HG03565 (cell line): ENCODE measurements around the gene TDRD1.

Experiments used
- ATAC-seq: cut with Tn5 transposase; IDR thresholded peaks from one replicate; pipeline ENCODE4 v1.9.1; 2021; ENCODE audit warnings: mild to moderate bottlenecking, moderate library complexity; ENCODE audit not compliant: unreplicated experiment

TDRD1 gene

GRCh38 chr10:114175667-114176066 is 3.5 kb upstream of the TDRD1 start:
- ATAC-seq: no peak

GRCh38 chr10:114176511-114176910 is 2.6 kb upstream of the TDRD1 start:
- no peak for ATAC-seq

DNA sequence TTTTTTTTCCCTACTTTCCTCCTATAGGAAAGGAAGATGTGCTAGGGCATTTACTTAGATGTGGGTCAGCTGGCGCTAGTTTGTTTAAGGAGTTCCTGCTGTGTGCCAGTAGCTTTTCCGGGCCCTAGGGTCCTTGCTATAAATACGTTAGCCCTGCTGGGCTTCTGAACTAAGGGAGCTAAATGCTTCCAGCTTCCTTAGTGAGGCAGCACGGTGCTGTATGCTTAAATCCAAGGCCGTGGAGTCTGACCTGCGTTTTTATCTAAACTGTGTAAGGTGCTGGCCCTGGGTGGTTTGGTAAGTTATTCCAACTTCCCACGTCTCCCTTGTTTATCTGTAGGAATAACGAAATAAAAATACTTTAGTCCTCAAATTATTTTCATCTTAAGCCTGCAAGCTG is 594 bp downstream of the TDRD1 start:
- ATAC-seq: no peak

- no peak for ATAC-seq
Measured at GRCh38 chr10:114180937-114181336, 1.8 kb downstream of the TDRD1 start.

DNA sequence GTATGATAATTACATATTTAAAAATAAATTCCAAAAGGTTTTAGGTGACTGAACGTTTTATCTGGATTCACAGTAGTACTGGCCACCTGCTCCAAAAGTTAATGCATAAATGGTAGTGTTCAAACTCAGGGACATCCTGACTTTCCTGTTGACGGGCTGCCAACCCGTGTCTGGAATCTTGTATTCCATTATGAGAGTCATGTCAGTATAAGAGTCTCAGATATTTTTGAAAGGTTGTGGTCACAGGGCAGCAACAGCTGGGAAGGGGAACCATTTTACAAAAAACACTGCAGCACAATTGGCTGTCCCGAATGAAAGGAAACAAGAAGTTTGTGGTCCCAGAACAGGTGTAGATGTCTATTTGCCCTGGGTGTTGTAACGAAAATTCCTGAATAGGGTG is 2.8 kb downstream of the TDRD1 start:
- ATAC-seq: no peak

- no peak for ATAC-seq
Measured at GRCh38 chr10:114183563-114183962, 4.4 kb downstream of the TDRD1 start.

GRCh38 chr10:114184276-114184675 is 5.1 kb downstream of the TDRD1 start:
- ATAC-seq: no peak

DNA sequence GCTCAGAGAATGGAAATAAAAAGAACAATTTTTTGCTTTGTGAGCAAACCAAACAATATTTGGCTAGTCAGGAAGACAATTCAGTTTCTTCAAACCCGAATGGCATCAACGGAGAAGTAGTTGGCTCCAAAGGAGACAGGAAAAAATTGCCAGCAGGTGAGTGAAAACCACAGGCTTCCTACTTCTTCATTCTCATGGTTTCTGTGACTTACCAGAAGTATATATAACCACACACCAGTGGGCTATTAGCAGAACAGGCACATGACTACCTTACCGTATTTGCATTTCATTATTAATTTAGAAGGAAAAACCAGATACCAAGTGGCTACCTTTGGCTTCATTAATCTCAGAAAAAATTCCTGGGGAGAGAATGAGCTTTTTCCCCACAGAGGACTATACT is 8.8 kb downstream of the TDRD1 start:
- ATAC-seq: no peak

- ATAC-seq: no peak
Measured at GRCh38 chr10:114188900-114189299, 9.7 kb downstream of the TDRD1 start.

DNA sequence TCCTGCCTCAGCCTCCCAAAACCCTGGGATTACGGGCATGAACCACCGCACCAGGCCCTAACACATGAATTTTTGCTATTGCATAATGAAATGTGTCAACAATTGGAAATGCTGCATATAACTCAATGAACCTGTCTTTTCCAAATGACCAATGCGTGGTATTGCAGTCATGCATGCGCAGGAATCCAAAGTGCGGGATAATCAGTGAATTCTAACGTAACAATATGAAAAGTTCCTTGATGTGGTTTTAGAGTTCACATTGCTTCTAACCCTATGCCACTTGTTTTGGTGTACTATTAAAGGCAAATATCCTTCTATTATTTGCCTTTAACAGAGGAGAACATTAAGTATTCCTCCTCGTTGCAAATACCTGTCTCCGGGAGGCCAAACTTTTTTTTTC is 10.5 kb downstream of the TDRD1 start:
- ATAC-seq: no peak

DNA sequence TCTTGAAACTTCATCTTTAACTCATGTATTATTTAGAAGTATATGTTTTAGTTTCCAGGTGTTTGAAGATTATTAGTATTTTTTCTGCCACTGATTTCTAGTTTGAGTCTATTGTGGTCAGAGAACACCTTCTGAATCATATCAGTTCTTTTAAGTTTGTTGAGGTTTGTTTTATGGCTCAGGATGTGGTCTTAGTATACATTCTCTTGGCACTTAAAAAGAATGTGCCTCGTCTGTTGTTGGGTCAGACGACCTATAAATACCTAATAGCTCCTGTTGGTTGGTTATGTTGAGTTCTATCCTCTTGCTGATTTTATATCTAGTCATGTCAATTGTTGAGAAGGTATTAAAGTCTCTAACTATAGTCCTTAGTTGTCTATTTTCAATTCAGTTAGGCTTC is 15.9 kb downstream of the TDRD1 start:
- peak; percentile 96 for ATAC-seq

DNA sequence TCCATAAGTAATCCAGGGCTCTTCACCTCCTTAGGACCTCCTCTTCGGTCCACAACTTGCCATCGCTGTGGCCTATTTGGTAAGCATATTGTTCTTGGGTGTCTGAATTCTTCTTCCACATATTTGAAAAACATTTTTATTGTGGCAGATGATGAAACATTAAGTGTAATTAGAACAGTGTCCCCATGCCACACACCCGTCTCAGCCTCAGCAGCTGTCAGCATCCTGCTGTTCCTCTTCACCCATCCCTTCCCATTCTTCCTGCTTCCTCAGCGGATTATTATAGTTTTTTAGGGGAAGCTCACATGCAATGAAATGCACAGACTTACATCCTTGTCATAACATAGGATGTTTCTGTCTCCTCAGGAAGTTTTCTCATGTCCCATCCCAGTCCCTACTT is 20.1 kb downstream of the TDRD1 start:
- ATAC-seq: no peak

DNA sequence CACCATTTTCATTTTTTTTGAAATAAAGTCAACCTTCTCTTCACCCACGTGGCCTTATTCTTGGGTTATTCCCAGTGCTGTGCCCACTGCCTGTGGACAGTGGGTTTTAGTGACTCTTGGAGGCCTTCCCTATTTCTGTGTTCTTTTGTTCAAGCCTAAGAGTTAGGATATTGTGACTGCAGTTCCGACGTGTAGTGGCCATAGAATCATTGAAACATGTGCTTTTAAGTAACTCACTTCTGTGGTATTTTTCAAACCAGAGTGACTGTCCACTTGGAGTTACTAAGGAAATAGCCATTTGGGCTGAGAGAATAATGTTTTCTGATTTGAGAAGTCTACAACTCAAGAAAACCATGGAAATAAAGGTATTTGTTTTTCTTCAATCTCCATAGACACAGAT is 23.7 kb downstream of the TDRD1 start:
- ATAC-seq: no peak

DNA sequence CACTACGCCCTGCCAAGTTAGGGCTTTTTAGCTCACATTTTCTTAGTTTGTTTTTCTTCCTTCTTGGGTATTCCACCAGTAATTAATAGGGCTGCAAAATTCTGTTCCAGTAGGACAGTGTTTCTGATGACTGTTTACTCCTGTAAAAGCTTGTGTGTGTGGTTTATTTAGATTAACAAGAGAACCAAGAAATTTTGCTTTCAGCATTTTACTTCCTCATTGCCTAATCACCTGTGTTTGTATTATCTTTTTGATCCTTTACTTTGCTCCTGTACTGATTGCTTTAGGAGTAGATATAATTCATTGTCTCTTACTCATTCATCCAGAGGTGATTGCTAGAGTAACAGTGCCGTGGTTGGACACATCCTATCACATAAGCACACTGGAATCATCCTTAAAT is 27.7 kb downstream of the TDRD1 start:
- ATAC-seq: no peak

DNA sequence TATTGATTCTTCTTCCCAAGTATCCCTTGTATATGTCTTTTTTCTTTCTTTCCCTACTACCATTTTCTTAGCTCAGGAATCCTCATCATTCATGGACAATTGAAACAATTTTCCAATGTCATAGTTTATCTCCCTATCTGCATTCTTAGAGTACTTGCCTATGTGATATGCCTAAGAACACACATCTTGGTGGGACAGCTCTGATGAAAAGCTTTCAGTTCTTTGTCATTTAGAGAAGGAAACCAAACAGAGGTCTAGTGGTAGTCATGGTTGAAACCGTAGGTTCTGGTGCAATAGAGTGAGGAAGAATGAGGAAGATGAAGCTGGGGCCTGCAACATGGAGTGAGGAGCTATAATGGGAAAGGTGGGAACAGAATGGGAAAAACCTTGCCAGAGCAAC is 28.2 kb downstream of the TDRD1 start:
- ATAC-seq: no peak

- no peak for ATAC-seq
Measured at GRCh38 chr10:114208351-114208750, 29.2 kb downstream of the TDRD1 start.

- no peak for ATAC-seq
Measured at GRCh38 chr10:114212153-114212552, 33.0 kb downstream of the TDRD1 start.

- ATAC-seq: no peak
Measured at GRCh38 chr10:114215033-114215432, 35.9 kb downstream of the TDRD1 start.

GRCh38 chr10:114220281-114220680 is 41.1 kb downstream of the TDRD1 start:
- no peak for ATAC-seq

DNA sequence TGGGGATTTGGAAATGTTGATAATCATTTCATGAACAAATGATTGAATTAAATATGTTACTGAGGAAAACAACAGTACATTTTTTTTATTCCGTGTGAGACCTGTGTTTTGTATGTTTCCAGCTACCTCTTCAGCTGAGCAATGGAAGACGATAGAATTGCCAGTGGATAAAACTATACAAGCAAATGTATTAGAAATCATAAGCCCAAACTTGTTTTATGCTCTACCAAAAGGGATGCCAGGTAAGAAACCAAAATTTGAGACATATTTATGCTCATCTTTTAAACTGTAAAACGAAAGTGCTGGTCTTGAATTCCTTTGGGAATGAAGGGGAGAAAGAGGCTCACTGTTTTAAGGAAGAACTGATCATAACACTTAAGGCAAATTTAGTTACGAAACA is 42.1 kb downstream of the TDRD1 start:
- no peak for ATAC-seq

- no peak for ATAC-seq
Measured at GRCh38 chr10:114223066-114223465, 43.9 kb downstream of the TDRD1 start.

- no peak for ATAC-seq
Measured at GRCh38 chr10:114228156-114228555, 49.0 kb downstream of the TDRD1 start.

- no peak for ATAC-seq
Measured at GRCh38 chr10:114232561-114233176, 53.5 kb downstream of the TDRD1 start.

- no peak for ATAC-seq
Measured at GRCh38 chr10:114233482-114233881, 54.3 kb downstream of the TDRD1 start.
